ENCODE data around the gene PACSIN1.

GRCh38 chr6:34517461-34517881 lies 51.6 kb downstream of the PACSIN1 start:
- no peak for TF ChIP-seq CTCF (IDR thresholded peaks at IDR 0.05)
- TF ChIP-seq POLR2A (IDR thresholded peaks at IDR 0.05), result no peak
